HG03039 (cell line): Measurements from ENCODE around the gene HEXIM1.

ENCODE experiments used
- ATAC-seq: cut with Tn5 transposase; IDR thresholded peaks from one replicate; pipeline ENCODE4 v1.9.1; 2021; ENCODE audit warnings: mild to moderate bottlenecking, moderate library complexity; ENCODE audit not compliant: unreplicated experiment

HEXIM1 gene, protein sequence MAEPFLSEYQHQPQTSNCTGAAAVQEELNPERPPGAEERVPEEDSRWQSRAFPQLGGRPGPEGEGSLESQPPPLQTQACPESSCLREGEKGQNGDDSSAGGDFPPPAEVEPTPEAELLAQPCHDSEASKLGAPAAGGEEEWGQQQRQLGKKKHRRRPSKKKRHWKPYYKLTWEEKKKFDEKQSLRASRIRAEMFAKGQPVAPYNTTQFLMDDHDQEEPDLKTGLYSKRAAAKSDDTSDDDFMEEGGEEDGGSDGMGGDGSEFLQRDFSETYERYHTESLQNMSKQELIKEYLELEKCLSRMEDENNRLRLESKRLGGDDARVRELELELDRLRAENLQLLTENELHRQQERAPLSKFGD

DNA sequence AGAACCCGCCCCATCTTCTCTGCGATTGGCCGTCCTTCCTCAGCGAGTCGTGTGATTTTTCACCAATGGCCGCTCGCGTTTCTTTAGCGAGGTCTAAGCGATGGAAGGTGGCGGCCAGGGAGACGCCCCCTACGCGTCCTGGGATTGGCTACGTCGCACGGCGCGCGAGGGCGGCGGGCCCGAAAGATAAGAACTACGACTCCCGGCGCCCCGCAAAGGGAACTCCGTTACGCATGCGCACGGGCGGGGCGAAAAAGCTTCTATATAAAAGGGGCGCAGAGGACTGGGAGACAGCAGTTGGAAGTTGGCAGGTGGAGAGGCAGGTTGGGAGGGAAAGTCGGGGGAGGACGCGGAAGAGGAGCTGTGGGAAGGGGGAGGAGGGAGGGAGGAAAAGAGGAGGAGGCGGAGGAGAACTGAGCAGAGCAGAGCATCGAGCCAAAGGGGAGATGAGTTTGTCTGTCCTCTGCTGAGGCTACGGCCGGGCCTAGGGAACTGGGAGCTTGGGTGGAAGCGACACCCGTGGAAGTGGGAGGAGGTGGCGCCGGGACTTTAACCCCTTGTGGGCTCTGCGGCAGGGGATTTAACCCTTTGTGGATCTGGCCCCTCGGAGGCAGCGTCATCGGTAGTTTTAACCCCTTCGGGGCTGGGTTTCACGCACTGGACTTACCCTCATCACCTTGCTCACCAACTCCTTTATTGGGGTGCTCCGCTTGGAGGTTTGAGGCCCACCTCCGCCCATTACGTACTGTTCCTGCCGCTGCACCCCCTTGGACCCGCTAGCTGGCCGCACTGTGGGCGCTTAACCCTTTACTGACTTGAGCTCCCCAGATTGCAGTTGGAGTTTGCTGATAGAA is at the start of gene HEXIM1:
TSS of gene HEXIM1 (plus strand) at position 293 of the 854 bp plus-strand sequence. CDS start 716 bp downstream, outside the sequence.
- ATAC-seq, result peak; percentile 71

DNA sequence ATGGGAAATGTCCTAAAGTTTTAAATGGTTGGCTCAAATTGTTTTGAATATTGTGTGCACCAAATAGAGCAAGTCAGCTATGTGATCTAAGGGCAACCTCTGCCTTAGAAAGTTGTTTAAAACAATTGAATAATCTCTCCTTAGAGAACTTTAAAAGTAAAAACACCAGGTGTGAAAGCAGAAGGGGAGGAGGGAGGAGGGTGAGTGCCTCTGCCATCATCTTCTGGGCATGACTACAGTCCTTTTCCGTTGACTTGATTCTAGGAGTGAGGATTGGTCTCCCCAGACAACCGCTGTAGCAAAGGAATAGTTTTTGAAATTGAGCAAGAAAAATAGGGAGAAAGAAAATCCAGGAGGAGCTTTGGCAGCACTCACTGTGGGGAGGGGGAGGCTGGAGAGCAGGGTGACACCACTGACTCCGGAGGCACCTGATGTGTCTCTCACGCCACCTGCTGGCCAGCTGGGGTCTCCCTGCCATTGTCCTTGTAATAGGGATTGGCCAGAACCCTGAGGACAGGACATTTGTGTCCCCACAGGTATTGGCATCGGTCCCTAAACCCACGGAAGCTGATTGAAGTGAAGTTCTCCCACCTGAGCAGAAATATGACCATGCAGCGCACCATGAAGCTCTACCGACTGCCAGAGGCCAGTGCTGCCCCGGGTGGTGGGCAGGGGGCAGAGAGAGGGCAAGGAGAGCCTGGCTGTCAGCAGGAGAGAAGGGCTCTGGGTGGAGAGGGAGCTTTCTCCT is 49.2 kb upstream of the HEXIM1 start:
- ATAC-seq, result no peak

DNA sequence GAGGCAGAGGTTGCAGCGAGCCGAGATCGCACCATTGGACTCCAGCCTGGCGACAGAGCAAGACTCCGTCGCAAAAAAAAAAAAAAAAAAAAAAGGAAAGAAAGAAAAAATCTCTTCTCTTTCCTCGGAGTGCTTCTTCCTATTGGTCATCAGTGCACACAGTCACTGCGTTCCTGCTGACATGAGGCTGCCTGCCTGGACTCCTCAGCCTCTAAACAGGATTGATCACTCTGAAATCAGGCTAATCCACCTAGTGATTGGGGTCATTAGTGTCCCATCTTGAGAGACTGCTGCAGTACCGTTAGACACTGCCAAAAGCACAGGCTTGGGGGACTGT is 46.8 kb upstream of the HEXIM1 start:
- ATAC-seq, result no peak

DNA sequence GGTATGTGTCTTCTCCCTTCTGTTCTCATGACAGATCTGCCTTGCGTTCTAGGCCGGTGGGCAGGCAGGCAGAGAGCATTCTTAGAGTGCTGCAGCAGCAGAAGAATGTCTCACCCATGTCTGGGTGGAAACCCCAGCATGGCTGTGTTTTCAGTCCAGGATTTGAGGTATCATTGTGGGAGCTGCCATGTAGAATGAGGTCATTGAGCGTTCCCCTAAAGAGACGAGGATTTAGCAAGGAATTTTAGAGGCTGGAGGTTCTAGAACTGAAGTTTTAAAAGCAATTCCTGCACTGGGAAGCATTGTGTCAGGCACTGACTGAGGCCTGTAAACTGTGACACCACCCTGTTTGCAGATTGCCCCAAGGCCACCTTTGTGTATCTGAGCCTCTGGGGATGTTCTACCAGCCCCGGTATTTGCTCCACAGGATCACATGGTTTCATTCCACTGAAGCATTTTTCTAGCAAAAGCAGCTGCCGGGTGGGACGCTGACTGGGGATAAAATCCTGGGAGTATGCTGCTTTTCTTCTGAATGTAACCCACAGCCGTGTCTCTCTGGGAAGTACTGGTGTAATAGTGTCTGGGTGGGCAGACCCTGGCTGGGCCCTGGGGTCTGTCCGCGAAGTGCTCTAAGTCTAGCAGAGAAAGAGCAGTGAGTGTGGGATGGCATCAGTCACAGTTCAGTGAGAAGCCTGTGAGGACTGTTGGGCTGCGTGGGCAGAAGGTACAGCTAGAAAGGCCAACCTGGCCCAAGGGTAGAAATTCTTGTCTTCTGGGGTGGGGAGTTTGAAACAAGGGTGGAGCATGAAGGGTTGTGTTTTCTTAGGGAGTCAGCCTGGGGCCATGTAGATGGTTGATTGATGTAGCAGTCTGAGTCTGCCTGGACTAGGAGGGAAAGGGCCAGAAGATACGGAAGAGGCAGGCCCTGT is 46.1 kb upstream of the HEXIM1 start:
- ATAC-seq, result no peak

DNA sequence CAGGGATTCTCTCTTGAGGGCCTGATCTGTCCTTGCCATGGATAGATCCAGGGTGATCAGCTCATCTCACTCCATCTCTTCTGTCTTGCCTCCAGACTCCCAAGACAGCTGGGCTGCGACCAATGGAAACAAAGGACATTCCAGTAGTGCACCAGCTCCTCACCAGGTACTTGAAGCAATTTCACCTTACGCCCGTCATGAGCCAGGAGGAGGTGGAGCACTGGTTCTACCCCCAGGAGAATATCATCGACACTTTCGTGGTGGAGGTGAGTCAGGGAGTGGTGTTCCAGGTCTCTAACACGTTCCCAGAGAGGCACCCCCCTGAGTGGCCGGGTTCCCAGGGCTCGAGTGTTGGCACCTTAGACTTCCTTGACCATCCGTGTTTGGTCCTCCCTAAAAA is 45.4 kb upstream of the HEXIM1 start:
- ATAC-seq, result no peak

DNA sequence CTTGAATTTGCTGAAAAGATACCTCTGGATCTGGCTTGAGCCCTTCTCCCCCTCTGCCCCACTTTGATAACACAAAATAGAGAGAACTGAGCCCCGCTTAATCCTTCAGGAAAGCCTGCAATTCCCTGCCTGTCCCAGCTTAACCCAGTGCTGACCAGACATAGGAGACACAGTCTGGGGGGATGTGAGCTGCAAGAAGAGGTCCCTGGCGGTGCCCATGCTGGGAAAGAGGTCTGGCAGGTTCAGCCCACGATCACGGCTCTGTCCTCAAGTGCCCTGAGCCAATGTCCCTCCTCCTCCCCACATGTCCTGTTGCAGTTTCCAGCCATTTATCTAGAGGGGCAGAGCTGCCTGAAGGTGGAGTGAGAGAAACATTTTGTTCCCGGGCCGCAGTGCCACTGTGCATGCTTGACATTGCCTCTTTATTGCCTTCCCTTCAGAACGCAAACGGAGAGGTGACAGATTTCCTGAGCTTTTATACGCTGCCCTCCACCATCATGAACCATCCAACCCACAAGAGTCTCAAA is 44.9 kb upstream of the HEXIM1 start:
- no peak for ATAC-seq

DNA sequence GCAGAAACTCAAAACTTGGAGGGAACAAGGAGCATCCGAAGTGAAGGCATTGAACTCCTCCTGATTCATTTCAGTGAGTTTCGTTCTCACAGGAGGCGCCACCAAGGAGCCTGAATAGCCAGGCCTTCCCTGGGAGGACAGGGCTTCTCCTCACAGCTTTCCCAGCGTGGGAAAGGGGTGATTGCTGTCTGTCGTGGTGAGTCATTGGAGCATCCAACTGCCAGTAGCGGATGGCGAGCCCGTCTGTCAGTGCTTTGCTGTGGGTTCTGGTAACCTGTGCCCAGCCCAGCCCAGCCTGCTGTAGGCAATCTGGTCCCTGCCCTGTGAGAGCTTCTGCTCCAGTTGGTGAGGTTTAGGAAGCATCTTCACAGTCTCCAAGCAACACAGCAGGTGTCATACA is 44.2 kb upstream of the HEXIM1 start:
- no peak for ATAC-seq

DNA sequence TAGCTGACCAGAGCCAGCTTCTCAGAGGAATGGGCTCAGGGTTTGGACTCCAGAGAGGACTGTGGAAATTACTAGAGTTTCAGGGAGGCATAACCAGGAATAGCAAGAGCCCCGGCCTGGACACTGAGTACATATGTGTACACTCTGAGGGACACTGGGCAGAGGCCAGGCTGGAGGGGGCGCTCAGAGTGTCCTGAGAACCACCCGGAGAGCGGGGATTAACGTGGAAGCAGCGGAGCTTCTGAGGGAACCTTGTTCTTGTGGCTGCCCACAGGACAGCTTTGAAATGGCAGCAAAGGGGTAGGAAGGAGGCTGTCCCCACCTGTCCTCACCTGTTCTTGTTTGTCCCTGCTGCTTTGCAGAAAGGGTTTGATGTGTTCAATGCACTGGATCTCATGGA is 43.8 kb upstream of the HEXIM1 start:
- ATAC-seq, result no peak

DNA sequence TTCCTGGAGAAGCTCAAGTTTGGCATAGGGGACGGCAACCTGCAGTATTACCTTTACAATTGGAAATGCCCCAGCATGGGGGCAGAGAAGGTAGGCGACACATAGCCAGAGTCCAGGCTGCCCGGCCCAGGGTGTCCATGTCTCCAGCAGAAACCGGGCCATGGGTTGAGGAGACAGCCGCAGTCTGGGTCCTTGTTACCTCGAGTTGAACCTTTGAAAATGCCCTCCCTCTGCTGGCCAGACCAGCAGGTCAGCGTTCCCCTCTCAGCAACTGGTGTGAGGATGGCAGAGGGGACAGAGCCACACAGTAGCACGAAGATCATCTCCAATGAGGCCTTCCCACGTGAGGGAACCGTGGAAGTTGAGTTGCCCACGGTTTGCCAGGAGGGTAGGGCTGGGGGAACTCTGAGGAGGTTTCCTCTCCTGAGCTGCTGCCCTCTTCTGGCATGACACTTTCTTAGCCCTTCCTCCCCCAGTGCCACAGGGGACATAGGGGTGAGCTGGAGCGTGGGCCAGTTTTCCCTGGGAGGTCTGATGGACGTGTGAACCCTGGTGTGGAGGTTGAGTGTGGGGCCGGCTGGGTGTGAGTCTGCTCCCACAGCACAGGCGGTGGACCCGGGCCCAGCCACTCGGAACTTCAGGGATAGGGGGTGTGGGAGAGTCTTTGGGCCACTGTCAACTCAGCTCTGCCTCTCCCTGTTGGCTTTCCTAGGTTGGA is 43.2 kb upstream of the HEXIM1 start:
- no peak for ATAC-seq

DNA sequence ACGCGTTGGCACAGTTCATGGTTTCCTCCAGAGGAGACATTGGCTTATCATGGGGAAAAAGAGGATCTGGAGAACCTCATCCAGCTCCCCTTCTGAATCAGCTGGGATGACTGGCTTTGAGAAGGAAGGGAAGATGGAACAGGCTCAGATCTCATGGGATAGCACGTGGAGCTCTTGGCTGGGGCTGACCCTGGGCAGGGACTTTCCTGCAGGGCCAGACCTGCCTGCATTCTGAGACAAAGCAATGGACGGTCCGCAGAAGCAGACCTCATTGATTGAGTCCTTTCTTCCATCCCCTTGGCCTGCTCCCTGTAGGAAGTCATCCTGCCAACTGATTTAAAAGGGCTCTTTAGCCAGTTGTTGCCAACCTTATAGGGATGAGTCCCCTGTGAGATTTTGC is 42.2 kb upstream of the HEXIM1 start:
- ATAC-seq, result no peak

DNA sequence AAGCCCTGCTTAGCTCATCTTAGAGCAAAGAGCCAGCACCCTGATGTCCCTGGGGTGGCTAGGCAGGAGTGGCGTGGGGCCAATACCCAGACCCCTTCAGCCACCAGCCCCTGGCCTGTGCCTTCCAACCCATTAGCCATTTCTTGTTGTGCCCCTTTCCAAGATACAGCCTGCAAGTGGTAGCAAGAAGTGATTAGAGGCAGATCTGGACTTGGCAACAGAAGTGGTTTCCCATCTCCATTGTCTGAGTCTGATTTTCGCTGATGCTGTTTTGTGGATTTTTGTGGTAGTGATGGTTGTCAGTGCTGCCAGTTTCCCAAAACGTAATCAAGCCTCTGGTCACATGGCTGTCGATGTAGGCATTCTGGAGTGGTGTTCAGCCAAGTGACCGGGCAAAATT is 41.7 kb upstream of the HEXIM1 start:
- ATAC-seq, result no peak

DNA sequence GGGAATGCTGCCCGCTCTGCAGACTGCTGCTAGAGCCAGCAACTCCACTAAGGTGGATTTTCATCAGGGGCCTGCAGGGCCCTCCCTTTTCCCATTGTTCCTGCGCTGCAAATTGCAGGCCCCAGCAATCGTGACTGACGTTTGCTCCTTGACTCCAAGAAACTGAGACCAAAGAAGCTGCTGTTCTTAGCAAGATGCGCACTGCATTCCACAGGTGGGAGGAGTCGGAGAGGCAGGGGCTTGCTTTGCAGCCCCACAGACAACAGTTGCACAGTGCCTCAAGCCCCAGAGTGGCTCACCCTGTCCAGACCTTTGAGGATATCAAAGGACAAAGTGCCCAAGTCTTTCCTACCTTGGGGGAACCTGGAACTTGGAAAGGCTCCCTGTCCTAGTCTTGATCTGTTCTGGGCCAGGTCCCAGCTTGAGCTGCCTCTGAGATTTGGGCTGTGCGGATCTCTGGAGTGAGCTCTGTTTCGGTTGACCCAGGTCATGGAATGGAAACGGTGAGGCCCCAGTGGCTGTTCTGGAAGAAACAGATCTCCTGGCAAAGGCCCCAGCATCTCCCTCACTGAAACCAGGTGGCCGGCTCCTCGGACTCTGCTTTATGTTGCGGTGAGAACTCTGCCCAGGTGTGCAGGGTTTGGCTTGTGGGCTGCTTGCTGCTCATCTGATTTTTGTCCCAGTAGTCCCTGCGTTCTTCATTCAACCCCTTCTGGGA is 40.8 kb upstream of the HEXIM1 start:
- ATAC-seq, result no peak

DNA sequence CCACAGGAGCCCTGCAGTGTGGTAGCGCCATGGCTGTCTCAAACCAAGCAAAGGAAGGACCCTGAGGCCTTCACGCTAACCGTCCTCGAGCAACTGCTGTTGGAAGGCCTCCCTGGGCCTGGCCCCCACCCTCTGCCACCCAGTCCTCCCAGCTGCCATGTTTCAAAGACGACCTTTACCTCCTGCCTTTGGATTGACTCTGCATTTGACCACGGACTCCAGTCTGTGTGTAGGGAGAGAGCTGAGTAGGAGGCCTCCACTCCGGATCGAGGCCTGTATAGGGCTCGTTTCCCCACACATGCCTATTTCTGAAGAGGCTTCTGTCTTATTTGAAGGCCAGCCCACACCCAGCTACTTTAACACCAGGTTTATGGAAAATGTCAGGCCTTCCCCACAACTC is 40.2 kb upstream of the HEXIM1 start:
- ATAC-seq, result no peak

DNA sequence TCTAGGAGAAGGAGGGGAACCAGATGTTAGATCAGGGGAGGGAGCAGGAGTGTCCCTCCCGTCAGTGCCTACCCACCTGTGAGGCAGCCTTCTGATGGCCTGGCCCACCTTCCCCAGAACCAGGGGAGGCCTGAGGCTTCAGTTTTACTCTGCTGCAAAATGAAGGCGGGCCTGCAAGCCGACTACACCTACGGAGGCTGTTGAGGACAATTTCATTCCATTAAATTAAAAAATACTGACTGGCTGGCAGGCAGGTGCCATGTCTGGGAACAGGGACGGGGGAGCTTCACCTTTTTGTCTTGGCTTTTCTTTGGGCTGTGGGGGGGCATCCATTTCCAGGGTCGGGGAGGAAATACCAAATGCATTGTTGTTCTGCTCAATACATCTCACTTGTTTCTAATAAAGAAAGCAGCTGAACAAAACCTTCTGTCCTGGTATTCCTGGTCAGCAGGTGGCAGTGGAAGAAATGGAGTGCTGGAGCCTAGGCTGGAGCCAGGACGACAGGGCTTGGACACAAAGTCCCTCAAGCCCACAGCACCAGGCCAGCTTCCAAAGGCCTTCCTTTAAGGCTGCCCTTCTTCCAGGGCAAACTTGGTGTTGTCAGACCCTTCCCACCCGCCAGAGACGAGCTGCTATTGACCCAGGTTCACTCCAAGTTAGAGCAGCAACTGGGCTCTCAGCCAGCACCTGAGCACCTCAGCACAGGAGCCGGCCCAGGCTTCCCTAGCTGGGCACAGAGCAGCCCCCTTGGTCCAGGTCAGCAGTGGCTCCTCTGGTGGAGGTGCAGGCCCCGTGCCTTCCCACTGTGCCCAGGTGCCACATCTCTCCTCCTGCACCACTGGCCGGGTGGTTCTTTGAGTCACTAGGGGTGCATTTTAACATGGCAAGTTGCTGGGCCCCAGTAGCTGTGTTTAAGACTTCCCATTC is 39.4 kb upstream of the HEXIM1 start:
- no peak for ATAC-seq

DNA sequence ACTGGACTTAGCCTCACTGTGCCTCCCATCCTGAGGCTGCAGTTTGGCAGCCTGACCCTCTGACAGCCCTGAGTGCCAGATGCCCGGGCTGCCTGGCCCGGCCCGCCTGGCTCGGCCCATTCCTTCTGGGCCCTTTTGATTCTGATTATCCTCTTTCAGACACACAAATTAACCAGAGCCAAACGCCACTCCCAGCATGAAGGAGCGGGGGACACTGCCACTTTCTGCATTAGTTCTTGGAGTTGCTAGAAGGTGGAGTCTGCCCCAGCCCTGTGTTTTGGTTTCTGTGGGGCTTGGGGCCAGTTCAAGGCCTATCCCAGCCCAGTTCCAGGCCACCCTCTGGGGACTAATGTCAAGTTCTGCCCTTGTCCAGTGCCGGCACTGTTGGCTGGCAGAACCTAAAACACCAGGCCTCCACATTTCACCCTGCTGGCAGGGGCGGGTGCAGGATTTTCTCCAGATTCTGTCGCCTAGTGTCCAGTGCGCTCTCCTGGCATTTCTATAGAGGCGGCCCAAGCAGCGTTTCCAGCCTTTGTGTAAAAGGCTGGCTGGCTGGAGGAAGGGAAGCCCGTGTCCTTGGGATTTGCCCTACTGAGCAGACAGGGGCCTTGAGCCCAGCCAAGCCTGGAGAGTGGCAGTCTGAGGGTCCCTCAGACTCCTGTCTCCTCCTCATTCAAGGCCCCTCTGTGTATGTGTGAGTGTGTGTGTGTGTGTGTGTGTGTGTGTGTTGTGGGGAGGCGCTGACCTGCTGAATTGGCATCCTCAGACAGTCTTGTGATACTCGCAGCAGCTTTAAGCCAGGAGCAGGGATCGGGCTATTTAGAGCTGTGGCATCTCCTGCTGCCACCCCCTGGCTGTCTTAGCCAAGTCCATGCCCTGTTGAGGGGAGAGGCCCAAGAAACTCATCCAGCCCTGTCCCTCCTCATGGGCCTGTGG is 37.3 kb upstream of the HEXIM1 start:
- no peak for ATAC-seq

DNA sequence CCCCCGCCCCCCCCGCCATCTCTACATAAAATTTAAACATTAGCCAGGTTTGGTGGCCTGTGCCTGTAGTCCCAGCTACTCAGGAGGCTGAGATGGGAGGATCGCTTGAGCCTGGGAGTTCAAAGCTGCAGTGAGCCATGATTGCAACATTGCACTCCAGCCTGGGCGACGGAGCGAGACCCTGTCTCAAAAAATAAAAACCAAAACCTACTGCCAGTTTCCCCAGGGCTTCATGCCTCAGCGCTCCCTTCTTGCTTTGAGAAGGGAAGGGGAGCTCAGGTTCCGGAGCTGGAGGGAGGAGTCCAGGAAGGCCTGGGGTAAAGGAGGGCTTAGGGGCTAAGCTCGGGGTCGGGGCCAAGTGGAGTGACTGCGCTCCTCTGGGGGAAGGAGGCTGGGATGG is 36.4 kb upstream of the HEXIM1 start:
- no peak for ATAC-seq
